Activated CD4-positive, alpha-beta T cell treated with anti-CD3 and anti-CD28 coated beads, Interleukin-2, amount 50 U/mL, for 24 hours (primary cell): ENCODE data around the gene EBF4.

Source experiments
- DNase-seq, 2 donors: peaks; one replicate each; pipeline ENCODE4 v3.0.0-alpha.2; 2020; ENCODE audit warnings: low read depth in 1 of 2, low spot score in 1 of 2

EBF4 gene

DNA sequence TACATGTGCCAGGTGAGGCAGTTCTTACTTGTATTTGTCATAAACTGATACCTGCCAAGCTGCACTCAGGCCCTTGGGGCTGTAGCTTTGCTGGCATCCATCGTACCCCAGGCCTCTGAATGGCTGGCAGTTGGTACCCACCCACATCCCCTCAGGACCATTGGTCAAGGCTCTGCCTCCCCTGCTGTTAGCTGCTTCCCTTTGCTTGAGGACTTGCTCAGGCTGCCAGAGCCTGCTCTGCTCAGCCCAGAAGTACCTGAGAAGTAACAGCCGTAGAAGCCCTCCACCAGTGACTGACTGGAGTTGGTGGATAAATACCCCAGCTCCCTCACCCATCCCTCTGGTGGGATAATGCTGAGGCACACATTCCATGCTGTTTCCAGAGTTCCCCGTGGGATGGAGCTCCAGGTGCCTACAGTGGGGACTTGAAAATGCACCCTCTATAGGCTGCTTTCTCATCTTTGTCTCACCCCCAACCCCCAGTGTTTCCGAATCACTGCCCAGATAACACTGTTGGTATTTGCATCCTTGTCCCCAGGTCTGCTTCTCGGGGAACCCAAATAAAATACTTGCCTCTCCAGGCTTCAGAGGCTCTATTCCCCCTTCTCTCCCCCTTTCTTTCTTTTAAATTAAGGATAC is 7.3 kb downstream of the EBF4 start:
- DNase-seq, result no peak

DNA sequence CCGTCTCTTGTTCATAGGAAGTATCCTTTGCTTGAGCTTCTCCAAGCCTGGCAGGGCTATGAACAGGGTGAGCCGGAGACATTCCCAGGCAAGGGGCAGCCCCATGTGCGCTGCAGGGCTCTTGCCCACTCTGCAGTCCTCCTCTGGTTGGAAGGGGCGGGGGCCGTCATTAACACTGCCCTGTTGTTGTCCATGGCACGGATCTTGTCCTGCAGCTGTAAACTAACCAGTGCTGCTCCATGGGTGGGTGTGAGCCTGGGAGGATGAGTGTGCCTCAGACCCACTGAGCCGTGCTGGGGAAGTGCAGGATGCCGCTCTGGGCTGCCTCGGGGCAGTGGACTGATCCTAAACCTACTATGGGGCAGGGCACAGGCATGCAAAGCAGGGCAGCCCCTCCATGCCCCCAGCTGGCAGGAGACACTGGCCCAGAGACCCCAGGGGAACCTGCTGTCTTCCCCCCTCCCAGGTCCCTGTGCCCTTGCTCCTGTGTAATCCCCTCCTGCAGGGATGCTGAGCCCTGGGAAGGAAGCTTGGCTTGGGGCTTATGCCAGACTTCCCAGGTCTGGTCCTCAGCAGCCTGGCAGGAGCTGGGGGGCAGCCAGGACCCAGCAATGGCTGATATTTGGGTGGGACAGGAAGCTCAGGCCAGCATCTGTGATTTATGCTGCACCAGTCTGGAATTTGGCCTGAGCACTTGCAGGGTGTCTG is 8.5 kb downstream of the EBF4 start:
- no peak for DNase-seq

DNA sequence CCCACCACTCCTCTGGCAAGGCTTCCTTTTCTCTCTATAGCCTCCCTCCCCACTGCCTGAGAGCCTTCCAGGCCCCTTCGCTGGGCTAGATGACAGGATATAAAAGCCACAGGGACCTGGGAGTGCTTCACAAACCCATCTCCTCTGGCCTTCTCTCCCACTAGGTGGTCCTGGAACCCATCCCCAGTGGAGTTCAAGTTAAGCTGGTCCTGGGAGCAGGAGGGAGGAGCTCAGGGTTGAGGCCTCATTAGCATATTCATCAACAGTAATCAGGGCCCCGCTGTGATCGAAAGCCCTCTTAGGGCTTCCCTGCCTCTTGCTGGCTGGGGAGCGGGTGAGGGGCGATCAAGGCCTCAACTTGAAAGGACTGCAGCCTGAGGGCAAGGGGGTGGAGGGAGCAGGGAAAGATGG is 9.1 kb downstream of the EBF4 start:
- DNase-seq, result no peak

GRCh38 chr20:2703716-2704475 is 11.3 kb downstream of the EBF4 start:
- no peak for DNase-seq

GRCh38 chr20:2705931-2706645 is 13.5 kb downstream of the EBF4 start:
- DNase-seq, result no peak

DNA sequence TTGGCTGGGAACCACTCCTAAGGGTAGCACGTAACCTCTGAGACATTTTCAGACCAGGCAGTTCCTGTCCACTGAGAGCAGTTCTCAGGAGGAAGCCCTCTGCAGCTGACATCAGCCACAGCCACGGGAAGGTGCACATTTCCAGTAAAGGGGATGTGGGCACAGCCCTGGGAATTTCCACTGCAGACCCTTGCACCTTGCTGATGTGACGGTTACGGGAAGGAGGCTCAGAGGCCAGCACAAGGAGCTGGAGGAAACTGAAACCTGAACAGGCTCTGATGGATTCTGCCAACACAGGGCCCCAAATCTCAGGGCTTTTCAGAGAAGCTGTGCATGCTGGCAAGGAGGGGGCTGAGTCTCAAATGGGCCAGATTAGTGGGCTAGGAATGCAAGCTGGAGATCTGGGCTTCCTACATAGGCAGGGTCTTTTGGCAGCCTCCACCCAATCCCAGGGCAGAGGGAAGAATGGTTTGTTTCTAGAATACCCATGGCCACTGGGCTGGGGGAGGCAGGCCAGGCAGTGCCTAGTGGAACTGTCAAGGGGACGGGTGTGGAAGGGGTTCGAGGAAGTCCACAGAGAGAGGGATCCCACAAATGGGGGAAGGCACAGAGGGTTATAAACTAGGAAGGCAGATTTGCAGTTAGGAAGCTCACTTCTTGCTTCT is 14.2 kb downstream of the EBF4 start:
- DNase-seq, result no peak

DNA sequence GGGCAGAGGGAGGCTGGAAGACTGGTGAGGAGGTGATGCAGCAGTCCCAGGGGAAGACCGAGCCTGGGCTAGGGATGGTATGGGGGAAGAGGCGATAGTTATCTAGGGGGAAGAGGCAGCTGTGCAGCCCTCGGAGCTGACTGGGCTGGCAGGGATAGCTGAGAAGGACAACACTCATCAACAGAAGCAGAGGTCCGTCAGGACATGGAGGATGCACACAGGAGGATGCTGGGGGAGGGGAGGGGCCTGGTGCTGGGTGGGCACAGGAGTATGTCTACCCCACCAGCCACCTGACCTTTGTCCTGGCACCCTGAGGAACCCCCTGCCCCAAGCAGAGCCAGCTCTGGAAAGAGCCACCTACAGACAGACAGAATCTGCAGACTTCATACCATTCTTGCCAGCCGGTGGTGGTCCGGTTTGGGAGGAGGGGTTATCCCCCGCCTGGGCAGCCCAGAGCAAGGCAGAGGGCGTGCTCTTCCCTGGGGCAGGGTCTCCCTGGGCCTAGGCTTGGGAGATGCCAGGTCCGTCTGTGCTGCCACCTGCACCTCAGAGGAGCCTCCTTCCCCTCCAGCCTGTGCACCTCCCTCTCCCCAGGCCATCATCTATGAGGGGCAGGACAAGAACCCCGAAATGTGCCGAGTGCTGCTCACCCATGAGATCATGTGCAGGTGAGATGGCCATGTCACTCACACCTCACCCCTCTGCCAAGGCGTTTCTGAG is 14.9 kb downstream of the EBF4 start:
- DNase-seq, result no peak

GRCh38 chr20:2708073-2708415 is 15.5 kb downstream of the EBF4 start:
- no peak for DNase-seq

DNA sequence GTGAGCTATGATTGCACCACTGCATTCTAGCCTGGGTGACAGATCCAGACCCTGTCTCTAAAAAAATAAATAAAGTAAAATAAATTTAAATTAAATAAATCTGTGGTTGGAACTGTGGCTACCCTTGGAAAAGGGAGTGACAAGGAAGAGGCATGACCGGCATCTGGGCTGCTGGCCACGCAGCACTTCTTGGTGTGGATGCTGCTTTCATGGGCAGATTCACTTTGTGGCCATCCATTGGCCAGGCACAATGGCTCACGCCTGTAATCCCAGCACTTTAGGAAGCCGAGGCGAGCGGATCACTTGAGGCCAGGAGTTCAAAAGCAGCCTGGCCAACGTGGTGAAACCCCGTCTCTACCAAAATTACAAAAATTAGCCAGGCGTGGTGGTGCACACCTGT is 16.1 kb downstream of the EBF4 start:
- no peak for DNase-seq

DNA sequence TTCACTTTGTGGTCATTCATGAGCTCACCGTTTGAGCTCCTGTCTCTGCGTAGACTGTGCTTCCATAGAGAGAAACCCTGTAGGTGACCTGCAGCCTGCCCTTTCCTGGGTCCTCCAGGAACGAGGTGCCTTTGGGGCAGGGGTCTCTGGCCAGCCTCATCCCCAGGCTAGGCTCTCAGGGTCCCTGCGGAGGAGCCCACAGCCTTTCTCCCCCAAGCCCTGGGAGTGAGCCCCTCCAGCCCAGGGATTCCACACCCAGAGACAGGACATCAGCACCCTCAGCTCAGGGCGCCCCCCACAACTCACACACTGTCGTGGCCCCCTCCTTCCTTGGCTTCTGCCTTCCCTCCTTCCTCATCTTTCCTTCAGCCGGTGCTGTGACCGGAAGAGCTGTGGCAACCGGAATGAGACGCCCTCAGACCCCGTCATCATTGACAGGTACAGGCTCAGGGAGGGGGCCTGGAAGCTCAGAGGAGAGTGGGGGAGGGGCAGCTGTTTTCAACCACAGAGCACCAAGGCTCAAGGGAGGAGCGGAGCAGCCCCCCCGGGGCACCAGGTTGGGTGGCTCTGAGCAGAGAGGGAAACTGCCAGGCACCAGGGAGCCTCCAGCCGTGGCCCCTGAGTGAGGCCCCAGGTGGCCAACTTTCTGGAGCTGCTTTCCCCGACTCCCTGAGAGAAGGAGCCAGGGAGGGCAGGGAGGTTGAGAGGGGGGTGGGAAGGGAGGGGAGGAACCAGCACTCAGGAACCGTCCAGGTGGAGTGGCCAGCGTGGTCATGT is 16.8 kb downstream of the EBF4 start:
- no peak for DNase-seq

DNA sequence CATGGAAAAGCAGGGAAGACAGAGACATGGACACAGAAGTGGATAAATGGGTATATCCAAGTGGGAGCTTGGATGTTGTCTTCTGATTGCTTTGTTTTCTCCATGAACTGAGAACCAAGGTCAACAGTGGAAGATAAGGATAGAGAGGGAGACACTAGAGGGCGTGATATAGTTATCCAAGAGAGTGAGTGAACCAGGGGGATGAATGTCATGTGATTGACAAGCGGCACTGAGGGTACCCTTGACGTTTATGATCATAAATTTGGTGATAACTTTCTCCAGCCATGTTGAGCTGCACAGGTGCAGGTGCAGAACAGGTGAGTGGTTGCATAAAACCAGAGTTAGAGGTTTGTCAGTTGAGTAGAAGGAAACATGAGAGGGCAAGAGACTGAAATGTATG is 20.7 kb downstream of the EBF4 start:
- DNase-seq, result no peak

GRCh38 chr20:2729251-2729713 is 36.7 kb downstream of the EBF4 start:
- DNase-seq, result no peak

DNA sequence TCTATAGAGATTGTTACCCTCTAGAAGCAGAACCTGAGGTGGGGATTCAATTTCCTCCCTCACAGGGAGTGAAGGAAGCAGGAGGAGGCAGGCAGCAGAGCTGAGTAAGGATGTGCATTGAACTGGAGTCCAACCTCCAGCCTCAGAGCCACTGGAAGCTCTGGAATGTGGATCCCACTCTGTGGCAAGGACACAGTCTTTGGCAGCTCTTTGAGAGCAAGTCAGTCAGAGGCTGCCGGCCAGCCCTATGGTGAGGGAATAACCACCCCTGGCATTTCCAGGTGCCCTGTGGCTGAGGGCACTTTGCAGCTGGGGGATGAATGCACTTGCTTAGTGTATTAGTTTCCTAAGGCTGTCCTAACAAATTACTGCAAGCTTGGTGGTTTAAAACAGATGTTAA is 37.2 kb downstream of the EBF4 start:
- no peak for DNase-seq

GRCh38 chr20:2734899-2735298 is 42.3 kb downstream of the EBF4 start:
- DNase-seq, result no peak

DNA sequence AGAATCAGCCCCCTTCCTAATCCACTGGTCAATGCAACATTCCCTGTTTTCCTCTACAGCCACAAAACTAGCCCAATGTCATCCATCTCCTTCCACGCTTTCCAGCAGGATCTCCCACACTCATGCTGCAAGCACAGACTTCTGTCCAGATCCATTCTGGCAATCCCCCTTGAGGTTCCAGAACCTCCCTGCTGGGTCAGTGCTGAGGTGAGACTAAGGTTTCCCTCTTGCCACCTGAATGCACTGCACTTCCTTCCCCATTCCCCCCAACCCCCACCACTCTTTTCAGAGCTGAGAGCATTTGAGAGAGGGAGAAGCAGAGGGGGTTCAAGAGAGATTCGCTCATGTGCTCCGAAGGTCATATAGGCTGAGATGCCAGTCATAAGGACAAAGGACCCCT is 43.9 kb downstream of the EBF4 start:
- DNase-seq, result no peak

DNA sequence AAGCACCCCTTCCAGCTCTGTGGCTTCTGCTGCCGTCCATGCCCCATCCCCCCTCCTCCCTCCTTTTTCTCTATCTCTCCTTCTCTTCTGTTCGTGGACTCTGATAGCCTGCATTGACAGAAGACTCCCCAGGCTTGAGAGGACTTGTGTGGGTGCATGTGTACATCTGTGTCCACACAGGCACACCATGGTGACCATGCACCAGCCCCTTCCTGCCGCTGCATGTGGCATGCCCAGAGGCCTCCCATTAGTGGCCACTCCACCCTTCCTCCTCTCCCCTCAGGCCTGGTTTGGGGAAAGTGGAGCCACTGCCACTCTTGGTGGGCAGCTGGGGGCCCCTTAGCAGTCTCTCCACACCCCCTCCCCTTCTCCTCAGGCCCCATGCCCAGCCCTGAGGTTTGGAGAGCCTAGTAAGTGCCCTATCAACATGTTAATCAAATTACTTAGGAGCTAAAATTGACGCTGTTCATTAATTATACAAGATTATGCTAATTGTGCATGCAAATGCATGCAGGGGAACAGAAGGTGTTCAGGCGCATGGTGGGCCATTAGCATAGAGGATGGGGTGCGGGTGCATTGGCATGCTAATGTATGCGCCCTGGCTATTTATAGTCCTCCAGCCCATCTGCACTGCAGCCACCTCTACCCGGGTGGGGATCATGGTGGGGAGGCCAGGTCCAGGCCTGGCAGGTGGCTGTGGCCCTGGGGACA is 45.9 kb downstream of the EBF4 start:
- DNase-seq, result no peak

DNA sequence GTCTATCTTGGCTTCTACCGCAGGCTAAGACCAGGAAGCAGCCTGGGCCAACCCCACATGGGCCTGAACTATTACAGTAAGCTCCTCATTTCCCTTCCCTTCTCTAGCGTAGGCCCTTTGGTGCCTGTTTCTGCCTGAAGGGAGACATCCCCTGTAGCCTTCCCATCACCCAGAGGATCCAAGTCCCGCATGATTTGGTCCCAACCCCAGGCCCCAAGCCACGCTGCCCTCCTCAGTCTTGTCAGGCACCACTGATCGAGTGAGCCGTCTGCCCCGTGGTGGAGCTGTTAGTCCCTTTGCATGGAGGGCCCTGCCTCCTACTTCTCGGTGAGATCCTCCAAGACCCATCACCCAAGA is 46.4 kb downstream of the EBF4 start:
- no peak for DNase-seq

- no peak for DNase-seq
These were observed 48.1 kb downstream of the EBF4 start for GRCh38 chr20:2740702-2741101.

GRCh38 chr20:2741463-2741862 is 48.9 kb downstream of the EBF4 start:
- DNase-seq, result peak in 1 of 2 donors; percentile 41
